GM23248 (cell line): ENCODE data around the gene SH3GL1.

Experiments used
- EZH2 ChIP-seq: fragments of 200-600 bp; sonication (generic); IDR thresholded peaks from 2 replicates; pipeline ENCODE4 v1.6.1; 2018; ENCODE audit warnings: antibody characterized with exemption, mild to moderate bottlenecking; ENCODE audit not compliant: insufficient read depth, poor library complexity, severe bottlenecking
- EZH2phosphoT487 ChIP-seq: fragments of 200-600 bp; sonication (generic); IDR thresholded peaks from 2 replicates; pipeline ENCODE4 v1.6.1; 2018; ENCODE audit warnings: antibody characterized with exemption, moderate library complexity, mild to moderate bottlenecking, low read depth; ENCODE audit not compliant: insufficient read depth

GRCh38 chr19:4388337-4389063, 11.8 kb downstream of the SH3GL1 start:
- TF ChIP-seq EZH2phosphoT487 (no peak), EZH2 (no peak)
